ENCODE data around the gene LRPPRC.

LRPPRC gene

GRCh38 chr2:43845181-43845580 lies 150.6 kb downstream of the LRPPRC start:
- DNase-seq, result no peak
- TF ChIP-seq, protein P1, sequence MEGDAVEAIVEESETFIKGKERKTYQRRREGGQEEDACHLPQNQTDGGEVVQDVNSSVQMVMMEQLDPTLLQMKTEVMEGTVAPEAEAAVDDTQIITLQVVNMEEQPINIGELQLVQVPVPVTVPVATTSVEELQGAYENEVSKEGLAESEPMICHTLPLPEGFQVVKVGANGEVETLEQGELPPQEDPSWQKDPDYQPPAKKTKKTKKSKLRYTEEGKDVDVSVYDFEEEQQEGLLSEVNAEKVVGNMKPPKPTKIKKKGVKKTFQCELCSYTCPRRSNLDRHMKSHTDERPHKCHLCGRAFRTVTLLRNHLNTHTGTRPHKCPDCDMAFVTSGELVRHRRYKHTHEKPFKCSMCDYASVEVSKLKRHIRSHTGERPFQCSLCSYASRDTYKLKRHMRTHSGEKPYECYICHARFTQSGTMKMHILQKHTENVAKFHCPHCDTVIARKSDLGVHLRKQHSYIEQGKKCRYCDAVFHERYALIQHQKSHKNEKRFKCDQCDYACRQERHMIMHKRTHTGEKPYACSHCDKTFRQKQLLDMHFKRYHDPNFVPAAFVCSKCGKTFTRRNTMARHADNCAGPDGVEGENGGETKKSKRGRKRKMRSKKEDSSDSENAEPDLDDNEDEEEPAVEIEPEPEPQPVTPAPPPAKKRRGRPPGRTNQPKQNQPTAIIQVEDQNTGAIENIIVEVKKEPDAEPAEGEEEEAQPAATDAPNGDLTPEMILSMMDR (IDR thresholded peaks at IDR 0.05; ENCODE audit: low read depth, low read length), result no peak
- Histone ChIP-seq H3K36me3 (no peaks in the 10 kb centered on the region), H3K4me1 (no peaks in the 10 kb centered on the region), H3K4me3 (ENCODE audit: low read depth, low read length) (no peak overlapping the region), H3K9me3 (no peaks in the 10 kb centered on the region), H3K27me3 (no peaks in the 10 kb centered on the region)

- Histone ChIP-seq H3K9me3 (no peaks in the 10 kb centered on the region), H3K4me1 (peaks cover 5% of the 10 kb centered on the region), H3K36me3 (no peaks in the 10 kb centered on the region), H3K27me3 (no peaks in the 10 kb centered on the region), H3K4me3 (ENCODE audit: low read depth, low read length) (no peak overlapping the region)
- no peak for DNase-seq
- TF ChIP-seq, protein P1 (IDR thresholded peaks at IDR 0.05; ENCODE audit: low read depth, low read length), result no peak
Observed at GRCh38 chr2:43842866-43843226, 152.9 kb downstream of the LRPPRC start.

GRCh38 chr2:43841949-43842865 lies 153.6 kb downstream of the LRPPRC start:
- TF ChIP-seq, protein P1 (IDR thresholded peaks at IDR 0.05; ENCODE audit: low read depth, low read length), result no peak
- Histone ChIP-seq H3K4me3 (ENCODE audit: low read depth, low read length) (no peak overlapping the region), H3K4me1 (peaks cover 5% of the 10 kb centered on the region), H3K27me3 (no peaks in the 10 kb centered on the region), H3K9me3 (no peaks in the 10 kb centered on the region), H3K36me3 (no peaks in the 10 kb centered on the region)
- DNase-seq, result no peak

DNA sequence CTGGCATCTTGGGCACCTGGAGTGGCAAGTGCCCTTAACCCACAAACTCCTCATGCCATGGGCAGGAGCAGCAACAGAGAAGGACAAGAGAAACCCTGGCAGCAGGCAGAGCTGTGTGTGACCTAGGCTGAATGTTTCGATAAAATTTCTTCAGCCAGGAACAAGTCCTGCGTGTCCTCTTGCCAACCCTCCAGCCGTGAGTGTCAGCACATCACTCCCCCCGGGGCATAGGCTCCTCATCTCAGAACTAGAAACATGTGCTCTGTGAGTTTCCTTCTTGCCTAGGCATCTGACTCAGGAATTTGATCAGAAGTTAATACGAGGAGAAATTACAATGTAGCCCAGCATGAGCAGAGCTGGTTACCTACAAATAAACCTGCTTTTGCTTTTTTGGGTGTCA lies 154.8 kb downstream of the LRPPRC start:
- Histone ChIP-seq H3K4me3 (ENCODE audit: low read depth, low read length) (no peak overlapping the region), H3K27me3 (no peaks in the 10 kb centered on the region), H3K9me3 (no peaks in the 10 kb centered on the region), H3K4me1 (peaks cover 5% of the 10 kb centered on the region), H3K36me3 (no peaks in the 10 kb centered on the region)
- TF ChIP-seq, protein P1 (IDR thresholded peaks at IDR 0.05; ENCODE audit: low read depth, low read length), result no peak
- DNase-seq, result no peak

DNA sequence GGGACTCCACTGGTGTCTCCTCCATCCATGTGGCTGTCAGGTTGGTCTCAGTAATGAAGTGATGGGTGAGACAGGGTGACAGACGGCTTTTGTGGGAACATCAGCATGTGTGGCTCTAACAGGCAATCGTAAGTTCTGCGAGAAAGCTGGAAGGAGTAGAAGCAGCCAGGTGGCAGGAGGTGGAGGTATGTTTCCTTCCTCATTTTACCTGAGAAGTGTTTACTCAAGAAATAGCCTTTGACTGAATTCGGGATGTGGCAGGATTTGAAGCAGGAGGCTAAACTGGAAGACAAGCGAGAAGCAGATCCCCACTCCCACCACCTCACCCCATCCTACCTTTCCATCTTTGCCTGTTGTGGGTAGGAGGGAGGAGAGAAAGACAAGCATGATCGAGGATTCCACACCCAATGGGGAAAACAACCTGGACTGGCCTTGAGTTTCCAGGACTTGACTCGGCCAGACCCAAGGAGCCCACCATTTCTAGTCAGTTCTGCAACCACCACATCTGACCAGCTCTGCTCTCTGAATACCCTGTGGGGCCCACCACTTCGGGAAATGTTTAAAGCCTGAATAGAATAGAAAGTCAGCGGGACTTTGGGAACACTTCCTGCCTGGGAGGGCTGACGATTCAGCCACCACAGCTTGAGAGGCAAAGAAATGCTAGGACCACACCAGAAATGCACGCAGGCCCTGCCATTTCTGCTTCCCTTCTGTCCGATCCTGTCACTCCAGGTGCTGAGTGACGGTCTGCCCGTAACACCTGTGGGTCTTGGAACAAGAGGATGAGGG lies 155.8 kb downstream of the LRPPRC start:
- no peaks in the 10 kb centered on the region for H3K36me3 ChIP-seq
- H3K4me1 ChIP-seq, result peaks cover 5% of the 10 kb centered on the region
- TF ChIP-seq, protein P1 (IDR thresholded peaks at IDR 0.05; ENCODE audit: low read depth, low read length), result no peak
- no peak overlapping the region for H3K4me3 ChIP-seq (ENCODE audit: low read depth, low read length)
- no peaks in the 10 kb centered on the region for H3K27me3 ChIP-seq
- no peak for DNase-seq
- H3K9me3 ChIP-seq, result no peaks in the 10 kb centered on the region
